GM10266 (cell line): ENCODE data around the gene MKRN2.
"Not testable (repeated sequence)": the region's sequence is repeated elsewhere in the genome, so short reads cannot be mapped to it uniquely, and the experiment has no call there.

Source experiments
- DNase-seq: peaks from one replicate; pipeline ENCODE4 v3.0.0; 2012; ENCODE audit errors: extremely low spot score
- TF ChIP-seq, protein P1 (sequence below): IDR thresholded peaks from 2 replicates; pipeline ENCODE4 v1.5.1; 2012; ENCODE audit warnings: mild to moderate bottlenecking, low read depth; ENCODE audit not compliant: control insufficient read depth, insufficient read depth; ENCODE audit errors: missing control alignments

The MKRN2 gene

GRCh38 chr3:12615266-12615665, 58.4 kb downstream of the MKRN2 start:
- DNase-seq: no peak
- TF ChIP-seq, protein P1, sequence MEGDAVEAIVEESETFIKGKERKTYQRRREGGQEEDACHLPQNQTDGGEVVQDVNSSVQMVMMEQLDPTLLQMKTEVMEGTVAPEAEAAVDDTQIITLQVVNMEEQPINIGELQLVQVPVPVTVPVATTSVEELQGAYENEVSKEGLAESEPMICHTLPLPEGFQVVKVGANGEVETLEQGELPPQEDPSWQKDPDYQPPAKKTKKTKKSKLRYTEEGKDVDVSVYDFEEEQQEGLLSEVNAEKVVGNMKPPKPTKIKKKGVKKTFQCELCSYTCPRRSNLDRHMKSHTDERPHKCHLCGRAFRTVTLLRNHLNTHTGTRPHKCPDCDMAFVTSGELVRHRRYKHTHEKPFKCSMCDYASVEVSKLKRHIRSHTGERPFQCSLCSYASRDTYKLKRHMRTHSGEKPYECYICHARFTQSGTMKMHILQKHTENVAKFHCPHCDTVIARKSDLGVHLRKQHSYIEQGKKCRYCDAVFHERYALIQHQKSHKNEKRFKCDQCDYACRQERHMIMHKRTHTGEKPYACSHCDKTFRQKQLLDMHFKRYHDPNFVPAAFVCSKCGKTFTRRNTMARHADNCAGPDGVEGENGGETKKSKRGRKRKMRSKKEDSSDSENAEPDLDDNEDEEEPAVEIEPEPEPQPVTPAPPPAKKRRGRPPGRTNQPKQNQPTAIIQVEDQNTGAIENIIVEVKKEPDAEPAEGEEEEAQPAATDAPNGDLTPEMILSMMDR: no peak

DNA sequence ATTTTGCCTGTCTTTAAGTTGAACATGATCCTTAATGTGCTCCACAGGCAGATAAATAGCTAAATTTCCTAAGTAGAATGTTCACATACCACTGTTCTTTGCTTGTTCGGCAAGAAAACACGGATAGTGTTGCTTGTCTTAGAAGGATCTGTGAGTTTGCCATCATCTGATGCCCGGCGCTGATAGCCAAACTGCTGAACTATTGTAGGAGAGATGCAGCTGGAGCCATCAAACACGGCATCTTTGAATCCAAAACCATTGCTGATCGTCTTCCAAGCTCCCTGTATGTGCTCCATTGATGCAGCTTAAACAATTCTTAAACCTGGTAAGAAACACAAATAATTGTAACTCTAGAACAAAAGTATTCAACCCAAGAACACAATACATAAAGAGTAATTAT, 61.5 kb downstream of the MKRN2 start:
- TF ChIP-seq, protein P1: no peak
- no peak for DNase-seq

- TF ChIP-seq, protein P1: no peak
Measured at GRCh38 chr3:12620305-12620704, 63.4 kb downstream of the MKRN2 start.

DNA sequence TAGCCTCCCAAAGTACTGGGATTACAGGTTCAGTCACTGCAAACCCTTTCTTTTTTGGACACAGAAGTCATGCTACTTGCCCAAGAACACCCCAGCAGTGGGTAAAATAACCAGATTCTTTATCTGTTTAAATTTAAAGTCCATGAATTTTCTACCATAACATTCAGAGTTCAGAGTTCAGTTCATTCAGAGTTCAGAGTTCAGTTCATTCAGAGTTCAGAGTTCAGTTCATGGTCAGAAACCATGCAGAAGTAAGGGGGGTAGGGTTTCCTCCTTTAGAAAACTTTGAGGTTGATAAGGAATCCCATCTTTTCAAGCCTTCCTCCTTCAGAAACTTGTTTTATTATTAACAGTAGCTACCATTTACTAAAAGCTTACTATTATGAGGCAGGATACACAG, 63.8 kb downstream of the MKRN2 start:
- TF ChIP-seq, protein P1: no peak
- no peak for DNase-seq

More at GRCh38 chr3:12620305-12620704, 63.4 kb downstream of the MKRN2 start:
- DNase-seq: no peak

- no peak for DNase-seq
- TF ChIP-seq, protein P1: no peak
Measured at GRCh38 chr3:12622335-12622734, 65.4 kb downstream of the MKRN2 start.

DNA sequence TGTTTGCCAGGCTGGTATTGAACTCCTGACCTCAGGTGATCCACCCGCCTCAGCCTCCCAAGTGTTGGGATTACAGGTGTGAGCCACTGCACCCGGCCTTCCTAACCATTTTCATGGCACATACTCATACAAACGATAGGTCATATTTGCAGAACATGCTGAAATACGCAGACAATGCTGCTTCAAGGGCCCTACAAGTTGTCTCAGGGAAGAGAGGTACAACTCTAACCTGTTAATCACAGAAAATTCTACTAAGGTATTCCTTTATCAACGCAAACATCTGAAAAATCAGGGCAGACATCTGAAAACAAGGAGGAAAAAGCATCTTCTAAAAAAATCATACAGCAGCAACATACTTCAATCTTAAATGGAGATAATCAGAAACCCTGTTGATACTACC, 67.2 kb downstream of the MKRN2 start:
- DNase-seq: no peak
- TF ChIP-seq, protein P1: no peak

DNA sequence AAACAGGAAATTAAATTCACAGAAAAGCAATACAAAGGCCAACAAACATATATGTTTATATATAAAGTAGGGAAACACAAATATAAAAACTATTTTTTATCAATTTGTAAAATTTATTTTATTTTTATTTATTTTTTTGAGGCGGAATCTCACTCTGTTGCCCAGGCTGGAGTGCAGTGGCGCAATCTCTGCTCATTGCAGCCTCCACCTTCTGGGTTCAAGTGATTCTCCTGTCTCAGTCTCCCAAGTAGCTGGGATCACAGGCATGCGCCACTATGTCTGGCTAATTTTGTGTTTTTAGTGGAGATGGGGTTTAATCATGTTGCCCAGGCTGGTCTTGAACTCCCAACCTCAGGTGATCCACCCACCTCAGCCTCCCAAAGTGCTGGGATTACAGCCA, 68.1 kb downstream of the MKRN2 start:
- DNase-seq: not testable (repeated sequence)

GRCh38 chr3:12627370-12627769, 70.5 kb downstream of the MKRN2 start:
- no peak for DNase-seq
- TF ChIP-seq, protein P1: no peak
